OCI-LY3 (cell line): ENCODE measurements around the gene RCN2.

Experiments used
- H2AFZ ChIP-seq: fragments of 200-600, 300-600 bp; shearing (Covaris generic); 2 replicates; pipeline ENCODE4 v1.6.0; 2014; ENCODE audit warnings: antibody characterized with exemption, low read depth, low read length
- H3K27ac ChIP-seq: fragments of 200-600, 300-600 bp; sonication (generic); 2 replicates; pipeline ENCODE4 v1.5.1; 2014; ENCODE audit warnings: mild to moderate bottlenecking, low read length, moderate library complexity, mixed read lengths
- H3K27me3 ChIP-seq: fragments of 200-600, 300-600 bp; sonication (generic); 2 replicates; pipeline ENCODE4 v1.6.1; 2014; ENCODE audit warnings: low read depth, low read length, mixed read lengths
- H3K36me3 ChIP-seq: fragments of 200-600, 300-600 bp; sonication (generic); replicated peaks from 2 replicates; pipeline ENCODE3; 2014; ENCODE audit warnings: low read depth, low read length, mixed read lengths
- H3K4me1 ChIP-seq: fragments of 300-600, 200-600 bp; sonication (generic); 2 replicates; pipeline ENCODE4 v1.6.1; 2014; ENCODE audit warnings: low read length, mixed read lengths
- H3K4me2 ChIP-seq: fragments of 200-600, 300-600 bp; sonication (generic); 2 replicates; pipeline ENCODE4 v1.6.1; 2014; ENCODE audit warnings: low read length, mixed read lengths
- H3K4me3 ChIP-seq: fragments of 300-600, 200-600 bp; sonication (generic); 2 replicates; pipeline ENCODE4 v1.5.1; 2014; ENCODE audit warnings: antibody characterized with exemption, mild to moderate bottlenecking, low read length, moderate library complexity
- H3K79me2 ChIP-seq: fragments of 300-600, 200-600 bp; shearing (Covaris generic); 2 replicates; pipeline ENCODE4 v1.6.1; 2014; ENCODE audit warnings: mild to moderate bottlenecking, low read length, mixed read lengths
- H3K9ac ChIP-seq: fragments of 300-600, 200-600 bp; shearing (Covaris generic); 2 replicates; pipeline ENCODE4 v1.6.0; 2014; ENCODE audit warnings: mild to moderate bottlenecking, low read length, moderate library complexity
- H3K9me3 ChIP-seq: fragments of 200-600, 300-600 bp; shearing (Covaris generic); 2 replicates; pipeline ENCODE4 v1.6.1; 2014; ENCODE audit warnings: low read length, mixed read lengths; ENCODE audit not compliant: insufficient read depth
- H4K20me1 ChIP-seq: fragments of 200-600, 300-600 bp; sonication (generic); 2 replicates; pipeline ENCODE4 v1.6.1; 2016; ENCODE audit warnings: low read length, mixed read lengths; ENCODE audit not compliant: insufficient read depth
- CTCF ChIP-seq: fragments of 200-600, 300-600 bp; sonication (generic); IDR thresholded peaks from 2 replicates; pipeline ENCODE4 v1.5.1; 2014; ENCODE audit warnings: antibody characterized with exemption, low read length, low read depth
- EZH2phosphoT487 ChIP-seq: fragments of 200-600 bp; shearing (Covaris generic); IDR thresholded peaks from 2 replicates; pipeline ENCODE4 v1.6.1; 2018; ENCODE audit warnings: antibody characterized with exemption, mixed run types, low read depth

Gene RCN2

GRCh38 chr15:76994971-76995945 is 63.7 kb downstream of the RCN2 start, which contains the start of gene PSTPIP1:
TSS of gene PSTPIP1 (plus strand) at chr15:76995126. CDS start at chr15:76995574, 448 bp downstream.
- Histone ChIP-seq H3K4me2 (peak within 1 kb of the TSS; percentile 88), H4K20me1 (no peaks in the 10 kb centered on the region), H3K9me3 (no peaks in the 10 kb centered on the region), H3K4me1 (peaks cover 67% of the 10 kb centered on the region), H2AFZ (peak within 1 kb of the TSS; percentile 49; the same call in 1 of the 2 replicates), H3K9ac (peak within 1 kb of the TSS; percentile 77), H3K79me2 (peaks cover 18% of the 10 kb centered on the region), H3K4me3 (peak within 1 kb of the TSS; percentile 77), H3K27me3 (no peaks in the 10 kb centered on the region), H3K36me3 (no peaks in the 10 kb centered on the region), H3K27ac (peak within 1 kb of the TSS; percentile 84)
- no peak for TF ChIP-seq EZH2phosphoT487

- Histone ChIP-seq H3K27me3 (no peaks in the 10 kb centered on the region), H3K4me1 (peaks cover 60% of the 10 kb centered on the region), H3K9ac (peak overlapping the region; percentile 77), H4K20me1 (no peaks in the 10 kb centered on the region), H3K79me2 (peaks cover 18% of the 10 kb centered on the region), H2AFZ (no peak overlapping the region), H3K4me2 (peak overlapping the region; percentile 88), H3K36me3 (no peaks in the 10 kb centered on the region), H3K9me3 (no peaks in the 10 kb centered on the region), H3K27ac (no peak overlapping the region; the same call in 1 of the 2 replicates), H3K4me3 (peak overlapping the region; percentile 77)
- TF ChIP-seq EZH2phosphoT487 (no peak), CTCF (no peak)
Observed at GRCh38 chr15:76996076-76996525, 64.6 kb downstream of the RCN2 start.

DNA sequence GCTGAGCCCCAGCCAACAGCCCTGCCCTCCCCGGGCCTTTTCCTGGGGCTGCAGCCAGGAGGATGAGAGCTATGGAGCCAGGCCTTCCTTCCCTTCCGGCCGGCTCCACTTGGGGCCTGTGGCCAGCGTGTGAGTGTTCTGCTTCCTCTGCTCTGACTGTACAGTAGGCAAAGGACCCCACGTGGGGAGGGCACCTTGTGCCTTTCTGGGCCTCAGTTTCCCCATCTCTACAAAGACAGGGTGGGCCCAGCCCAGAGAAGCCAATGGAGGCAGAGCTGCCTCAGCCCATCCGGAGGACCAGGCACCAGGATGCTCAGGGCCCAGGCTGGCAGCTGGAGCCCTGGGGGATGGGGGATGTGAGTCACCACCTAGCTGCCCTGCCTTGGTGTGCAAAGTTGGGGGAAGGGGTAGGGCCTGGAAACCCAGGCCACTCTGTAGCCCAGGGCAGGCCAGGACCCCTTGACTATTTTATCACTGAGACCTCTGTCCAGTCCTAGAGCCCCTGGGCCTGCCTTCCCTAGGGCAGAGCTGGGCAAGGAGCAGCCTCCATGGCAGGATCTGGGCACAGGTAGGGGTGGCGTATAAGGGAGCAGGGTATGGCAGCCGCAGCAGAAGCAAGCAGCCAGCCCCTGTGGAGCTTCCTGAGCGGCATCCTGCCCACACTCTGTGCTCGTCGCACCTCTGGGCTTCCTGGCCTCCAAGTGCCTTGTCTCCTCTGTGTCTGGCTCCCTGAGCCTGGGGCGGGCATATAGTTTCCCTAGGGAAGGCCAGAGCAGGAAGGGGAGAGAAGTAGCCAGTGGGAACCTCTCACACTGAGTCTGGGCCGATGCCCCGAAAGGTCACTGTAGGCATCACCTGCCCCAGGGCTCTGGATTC is 65.2 kb downstream of the RCN2 start:
- Histone ChIP-seq H3K9ac (no peak overlapping the region), H3K9me3 (no peaks in the 10 kb centered on the region), H3K27ac (0 out of 2 replicates have a peak overlapping the region, but pooled peaks have one; percentile 39), H3K4me1 (peaks cover 60% of the 10 kb centered on the region), H2AFZ (no peak overlapping the region), H3K36me3 (no peaks in the 10 kb centered on the region), H3K79me2 (peaks cover 18% of the 10 kb centered on the region), H3K4me3 (peak overlapping the region; percentile 77), H3K27me3 (no peaks in the 10 kb centered on the region), H4K20me1 (no peaks in the 10 kb centered on the region), H3K4me2 (peak overlapping the region; percentile 88)
- TF ChIP-seq EZH2phosphoT487: no peak
- TF ChIP-seq CTCF: no peak

- Histone ChIP-seq H3K79me2 (peaks cover 18% of the 10 kb centered on the region), H3K4me1 (peaks cover 63% of the 10 kb centered on the region), H4K20me1 (peaks cover 6% of the 10 kb centered on the region; the same call in 1 of the 2 replicates), H3K4me3 (no peak overlapping the region), H2AFZ (no peak overlapping the region), H3K27me3 (no peaks in the 10 kb centered on the region), H3K9ac (no peak overlapping the region), H3K9me3 (no peaks in the 10 kb centered on the region), H3K27ac (no peak overlapping the region), H3K36me3 (no peaks in the 10 kb centered on the region), H3K4me2 (no peak overlapping the region)
- TF ChIP-seq EZH2phosphoT487 (no peak), CTCF (no peak)
Observed at GRCh38 chr15:76998663-76999285, 67.2 kb downstream of the RCN2 start.
